HepG2 (cell line): Measurements from ENCODE around the gene UBAP1. TPM values are rescaled to one million over a fixed set of nuclear protein-coding genes. Genes with fewer than 3 reads are reported as not detected.
"Not testable (repeated sequence)": the region's sequence is repeated elsewhere in the genome, so short reads cannot be mapped to it uniquely, and the experiment has no call there.

Experiments
- ATAC-seq: fragments of 200-7000 bp; cut with Tn5 transposase; 3 replicates; pipeline ENCODE4 v1.9.1; 2020; ENCODE audit warnings: mild to moderate bottlenecking, moderate library complexity
- BruUV-seq: library from RNA; stranded (reverse); fragments of 400-500 nt; replicated peaks from 2 replicates; lab custom pipeline; 2021; lab: Mats Ljungman, UMichigan
- CTCF ChIA-PET: fragments of 300-600 bp; formaldehyde crosslinking; extraction: SDS; loops from one replicate; lab custom pipeline; 2021; ENCODE audit warnings: low total read pairs, inconsistent platforms, low intra/inter-chr PET ratio; lab: Yijun Ruan, JAX
- POLR2A ChIA-PET: fragments of 350-600 bp; sonication (Branson Sonifier 250); formaldehyde crosslinking; loops from one replicate; lab custom pipeline; 2020; ENCODE audit warnings: antibody characterized with exemption, inconsistent platforms; lab: Yijun Ruan, JAX
- DNase-seq: peaks from one replicate; pipeline ENCODE4 v3.0.0-alpha.2; 2015; ENCODE audit warnings: low spot score
- FAIRE-seq: peaks from 3 replicates; lab custom pipeline; 2011; peaks lifted over from hg19 to GRCh38; lab: Jason Lieb, UNC
- H2AFZ ChIP-seq: one replicate; pipeline ENCODE4 v1.6.1; 2011; ENCODE audit warnings: low read length, inconsistent platforms
- H3K27ac ChIP-seq: fragments of 300-600 bp; 3 replicates; pipeline ENCODE4 v1.8.0; 2011; ENCODE audit warnings: mixed run types, mild to moderate bottlenecking, mixed read lengths, low read length, inconsistent platforms; ENCODE audit not compliant: insufficient read depth; ENCODE audit errors: extremely low read length
- H3K27me3 ChIP-seq, 2 experiments: fragments of 200-600 bp in 1 of 2; 2 replicates in 1 of 2; 3 replicates in 1 of 2; pipeline versions ENCODE4 v1.6.0 to v1.8.0; 2011; ENCODE audit warnings: low read length in 2 of 2, mild to moderate bottlenecking in 2 of 2, moderate library complexity in 2 of 2, inconsistent platforms in 1 of 2; ENCODE audit not compliant: insufficient read depth in 2 of 2, control insufficient read depth in 1 of 2
- H3K36me3 ChIP-seq, 2 experiments: fragments of 200-600 bp in 1 of 2; replicated peaks in 1 of 2; 2 replicates in 1 of 2; 3 replicates in 1 of 2; pipeline versions ENCODE4 v1.5.1 to v1.8.0; 2011; ENCODE audit warnings: low read length in 2 of 2, inconsistent platforms in 1 of 2; ENCODE audit not compliant: insufficient read depth in 2 of 2, control insufficient read depth in 1 of 2
- H3K4me1 ChIP-seq: 2 replicates; pipeline ENCODE4 v1.5.1; 2012; ENCODE audit warnings: low read length, inconsistent platforms; ENCODE audit not compliant: insufficient read depth
- H3K4me2 ChIP-seq: 2 replicates; pipeline ENCODE4 v1.6.0; 2011; ENCODE audit warnings: low read depth, low read length, inconsistent platforms
- H3K4me3 ChIP-seq, 3 experiments: fragments of 200-600 bp in 1 of 3; sonication (generic), shearing (Covaris generic) in 1 of 3; replicated peaks in 1 of 3; 2 replicates each; pipeline ENCODE4 v1.5.1; 2011 to 2016; ENCODE audit warnings: low read length in 3 of 3, inconsistent platforms in 2 of 3, low read depth in 2 of 3, mild to moderate bottlenecking in 2 of 3, control low read depth in 1 of 3, mixed read lengths in 1 of 3; ENCODE audit not compliant: insufficient read depth in 1 of 3
- H3K79me2 ChIP-seq: one replicate; pipeline ENCODE4 v1.6.1; 2011; ENCODE audit warnings: low read length, inconsistent platforms; ENCODE audit not compliant: insufficient read depth
- H3K9ac ChIP-seq: 2 replicates; pipeline ENCODE4 v1.6.0; 2011; ENCODE audit warnings: mild to moderate bottlenecking, low read depth, low read length, inconsistent platforms; ENCODE audit not compliant: insufficient read depth
- H3K9me3 ChIP-seq: 2 replicates; pipeline ENCODE4 v1.5.1; 2012; ENCODE audit warnings: mild to moderate bottlenecking, low read length
- H4K20me1 ChIP-seq: 2 replicates; pipeline ENCODE4 v1.6.0; 2011; ENCODE audit warnings: inconsistent platforms, mild to moderate bottlenecking, low read length, moderate library complexity; ENCODE audit not compliant: insufficient read depth
- ARNTL ChIP-seq: sonication (generic); formaldehyde crosslinking; IDR thresholded peaks from 2 replicates; pipeline ENCODE4 v1.4.0; 2020; ENCODE audit warnings: mild to moderate bottlenecking, missing genetic modification reagents
- BCL6 ChIP-seq: IDR thresholded peaks from 2 replicates; pipeline ENCODE4 v1.6.1; 2016; ENCODE audit warnings: missing genetic modification reagents, missing compliant biosample characterization
- FOXK1 ChIP-seq: sonication (generic); formaldehyde crosslinking; IDR thresholded peaks from 2 replicates; pipeline ENCODE4 v1.4.0; 2020; ENCODE audit warnings: low read depth, missing genetic modification reagents, borderline replicate concordance
- PATZ1 ChIP-seq: sonication (generic); formaldehyde crosslinking; IDR thresholded peaks from 2 replicates; pipeline ENCODE4 v1.4.0; 2020; ENCODE audit warnings: missing genetic modification reagents
- REST ChIP-seq, 2 experiments: IDR thresholded peaks; 2 replicates each; pipeline ENCODE4 v1.6.1; 2011 to 2012; ENCODE audit warnings: low read length in 2 of 2, borderline replicate concordance in 1 of 2, low read depth in 1 of 2, mild to moderate bottlenecking in 1 of 2, moderate library complexity in 1 of 2
- TGIF2 ChIP-seq: IDR thresholded peaks from 2 replicates; pipeline ENCODE4 v1.6.1; 2016; ENCODE audit warnings: control low read depth, missing compliant biosample characterization
- WGBS: methylation state at CpG from one replicate; pipeline ENCODE4 v1.1.6; 2017; ENCODE audit warnings: low lambda C conversion rate; 5-methylcytosine and 5-hydroxymethylcytosine counted together
- in situ Hi-C: cut with HindIII; loops from 2 replicates; pipeline ENCODE4 v1.10.0; 2017; ENCODE audit warnings: low pct_unique_long_range_greater_than_20kb; ENCODE audit not compliant: extremely low pct_ligation_motif_present
- intact Hi-C: fragments of 100-400 bp; cut with micrococcal nuclease; formaldehyde crosslinking; loops from one replicate; pipeline ENCODE4 v1.10.0; 2022; ENCODE audit not compliant: unreplicated experiment
- polyA plus RNA-seq, 8 experiments: library from polyadenylated mRNA; depleted of rRNA in 3 of 8; stranded (reverse) in 7 of 8; unstranded in 1 of 8; fragments of >200 nt; fragmentation: Illumina TruSeq in 4 of 8; extraction: Trizol in 4 of 8; gene quantifications; 2 replicates each; pipeline versions ENCODE4 v1.2.1 to v1.2.3, GENCODE V29; 2011 to 2016; ENCODE audit warnings: low read depth in 4 of 8, missing spikeins in 1 of 8, mixed read lengths in 1 of 8; ENCODE audit not compliant: insufficient read depth in 1 of 8
- total RNA-seq, 5 experiments: library from RNA; depleted of rRNA; stranded (reverse); fragments of >200 nt; fragmentation: Illumina TruSeq; extraction: Trizol; gene quantifications; 2 replicates each; pipeline ENCODE4 v1.2.3, GENCODE V29; 2016; ENCODE audit warnings: low read depth in 1 of 5

Gene UBAP1
- total and polyA plus RNA-seq, 2 of the 13 experiments (the other 11 are each of a cell fraction or from before 2014, with no cell fraction given): 19.5 to 40.5 TPM

- H2AFZ ChIP-seq, BruUV-seq, POLR2A ChIA-PET, H3K27ac ChIP-seq, intact Hi-C loops, H3K4me1 ChIP-seq, H3K4me2 ChIP-seq, FAIRE-seq, H3K9ac ChIP-seq, ATAC-seq, H3K27me3 ChIP-seq, H3K79me2 ChIP-seq, H4K20me1 ChIP-seq, CTCF ChIA-PET, H3K9me3 ChIP-seq, in situ Hi-C loops, H3K4me3 ChIP-seq: not testable (repeated sequence)
- H3K36me3 ChIP-seq: peaks cover 12 to 60% of the 10 kb centered on the region in 2 experiments
- DNase-seq: peak; percentile 19
- peak; percentile 37; the same call in 1 of the 2 replicates for TF ChIP-seq BCL6 (CRISPR knock-in tag)
- WGBS: 89% methylated on average over 4 of the region's 4 CpGs
Observed at GRCh38 chr9:34247782-34248181, 68.9 kb downstream of the UBAP1 start.

- intact Hi-C loops: no loop called here
- Histone ChIP-seq H3K9ac (no peak overlapping the region), H3K9me3 (no peaks in the 10 kb centered on the region), H4K20me1 (no peaks in the 10 kb centered on the region), H3K27me3 (no peaks in the 10 kb centered on the region), H3K79me2 (peaks cover 2% of the 10 kb centered on the region), H3K27ac (no peak overlapping the region), H2AFZ (no peak overlapping the region), H3K4me2 (no peak overlapping the region), H3K4me3 (no peak overlapping the region), H3K4me1 (no peaks in the 10 kb centered on the region), H3K36me3 (peaks cover 14 to 61% of the 10 kb centered on the region in 2 experiments)
- no TSS peak for BruUV-seq
- ATAC-seq (no peak), FAIRE-seq (no peak), DNase-seq (no peak)
- TF ChIP-seq ARNTL (CRISPR knock-in tag) (no peak), PATZ1 (CRISPR knock-in tag) (no peak), FOXK1 (CRISPR knock-in tag) (no peak), TGIF2 (CRISPR knock-in tag) (no peak), REST (IDR thresholded peaks at IDR 0.05; ENCODE audit: borderline replicate concordance in 1 of 2, low read depth in 1 of 2, low read length in 2 of 2) (no peak)
- ChIA-PET CTCF (no interaction called here), POLR2A (no interaction called here)
- in situ Hi-C loops: no loop called here
- WGBS: 97% methylated on average over 7 of the region's 7 CpGs
Observed at GRCh38 chr9:34249274-34249673, 70.4 kb downstream of the UBAP1 start.
